Activated naive CD4-positive, alpha-beta T cell treated with anti-CD3 and anti-CD28 coated beads for 36 hours (primary cell): ENCODE measurements around the gene FAM107A. TPM values are rescaled to one million over a fixed set of nuclear protein-coding genes. Genes with fewer than 3 reads are reported as not detected.

ENCODE experiments used
- CTCF ChIA-PET: fragments of 350-600 bp; sonication (Branson Sonifier 250); formaldehyde crosslinking; loops from one replicate; lab custom pipeline; 2021; ENCODE audit warnings: antibody characterized with exemption; lab: Charles Lee
- DNase-seq: peaks from one replicate; pipeline ENCODE4 v3.0.0-alpha.2; 2020
- H3K27ac Mint-ChIP-seq: one replicate; pipeline ENCODE4 v1.8.0; 2021; ENCODE audit warnings: mild to moderate bottlenecking, mixed read lengths
- H3K27me3 Mint-ChIP-seq: one replicate; pipeline ENCODE4 v1.8.0; 2021; ENCODE audit warnings: low read depth, mixed read lengths
- H3K36me3 Mint-ChIP-seq: one replicate; pipeline ENCODE4 v1.8.0; 2021; ENCODE audit warnings: low read depth, mixed read lengths
- H3K4me1 Mint-ChIP-seq: one replicate; pipeline ENCODE4 v1.8.0; 2021; ENCODE audit warnings: low read depth, mixed read lengths
- H3K4me3 Mint-ChIP-seq: one replicate; pipeline ENCODE4 v1.8.0; 2021; ENCODE audit warnings: mild to moderate bottlenecking, moderate library complexity, mixed read lengths
- H3K9me3 Mint-ChIP-seq: one replicate; pipeline ENCODE4 v1.8.0; 2021; ENCODE audit warnings: mixed read lengths
- intact Hi-C: fragments of 100-400 bp; cut with micrococcal nuclease; formaldehyde crosslinking; loops from one replicate; pipeline ENCODE4 v1.15.1; 2023
- total RNA-seq, 2 experiments: library from RNA; stranded (reverse); gene quantifications; one replicate each; pipeline ENCODE4 v1.2.3, GENCODE V29; 2021

The FAM107A gene
- total RNA-seq, 2 experiments from 2014 or later, result not detected

- DNase-seq, result no peak
- no peaks in the 10 kb centered on the region for H3K36me3 Mint-ChIP-seq
- intact Hi-C loops, result no loop called here
- no peaks in the 10 kb centered on the region for H3K9me3 Mint-ChIP-seq
- no peak overlapping the region for H3K4me3 Mint-ChIP-seq
- H3K4me1 Mint-ChIP-seq, result no peaks in the 10 kb centered on the region
- no peak overlapping the region for H3K27ac Mint-ChIP-seq
- CTCF ChIA-PET, result interaction anchor here (0.6 kb wide), 1 partner anchor 411 kb away, joined by 4 read pairs; no protein-coding TSS in a partner anchor
- H3K27me3 Mint-ChIP-seq, result no peaks in the 10 kb centered on the region
Observed at GRCh38 chr3:58612830-58613229, 35.6 kb upstream of the FAM107A start.

- intact Hi-C loops, result no loop called here
- Mint-ChIP-seq H3K4me1 (no peaks in the 10 kb centered on the region), H3K27me3 (peaks cover 4% of the 10 kb centered on the region), H3K9me3 (no peaks in the 10 kb centered on the region), H3K4me3 (no peak overlapping the region), H3K36me3 (no peaks in the 10 kb centered on the region), H3K27ac (no peak overlapping the region)
- peak; percentile 8 for DNase-seq
- CTCF ChIA-PET, result no interaction called here
Observed at GRCh38 chr3:58609990-58610389, 32.8 kb upstream of the FAM107A start.

GRCh38 chr3:58608648-58609047, 31.5 kb upstream of the FAM107A start:
- Mint-ChIP-seq H3K36me3 (no peaks in the 10 kb centered on the region), H3K4me3 (no peak overlapping the region), H3K27ac (no peak overlapping the region), H3K27me3 (peaks cover 6% of the 10 kb centered on the region), H3K4me1 (no peaks in the 10 kb centered on the region), H3K9me3 (no peaks in the 10 kb centered on the region)
- DNase-seq, result no peak
- CTCF ChIA-PET, result no interaction called here
- intact Hi-C loops, result no loop called here

GRCh38 chr3:58607816-58608215, 30.6 kb upstream of the FAM107A start:
- Mint-ChIP-seq H3K4me3 (no peak overlapping the region), H3K36me3 (no peaks in the 10 kb centered on the region), H3K9me3 (no peaks in the 10 kb centered on the region), H3K27me3 (peaks cover 6% of the 10 kb centered on the region), H3K27ac (no peak overlapping the region), H3K4me1 (no peaks in the 10 kb centered on the region)
- CTCF ChIA-PET, result interaction anchor here (2.6 kb wide), 1 partner anchor 23 kb away, joined by 15 read pairs; no protein-coding TSS in a partner anchor
- intact Hi-C loops, result no loop called here
- DNase-seq, result no peak

GRCh38 chr3:58606693-58607092, 29.5 kb upstream of the FAM107A start:
- Mint-ChIP-seq H3K9me3 (no peaks in the 10 kb centered on the region), H3K4me1 (no peaks in the 10 kb centered on the region), H3K36me3 (no peaks in the 10 kb centered on the region), H3K27ac (no peak overlapping the region), H3K4me3 (no peak overlapping the region), H3K27me3 (peaks cover 6% of the 10 kb centered on the region)
- no peak for DNase-seq
- intact Hi-C loops, result no loop called here
- CTCF ChIA-PET, result interaction anchor here (2.6 kb wide), 1 partner anchor 24 kb away, joined by 15 read pairs; no protein-coding TSS in a partner anchor

GRCh38 chr3:58604031-58604430, 26.8 kb upstream of the FAM107A start:
- CTCF ChIA-PET, result interaction anchor here (1.3 kb wide), 1 partner anchor 26 kb away, joined by 5 read pairs; no protein-coding TSS in a partner anchor
- Mint-ChIP-seq H3K27me3 (peaks cover 6% of the 10 kb centered on the region), H3K36me3 (no peaks in the 10 kb centered on the region), H3K4me1 (no peaks in the 10 kb centered on the region), H3K27ac (no peak overlapping the region), H3K4me3 (no peak overlapping the region), H3K9me3 (no peaks in the 10 kb centered on the region)
- DNase-seq, result no peak
- intact Hi-C loops, result no loop called here

- CTCF ChIA-PET, result interaction anchor here (1.3 kb wide), 1 partner anchor 26 kb away, joined by 5 read pairs; no protein-coding TSS in a partner anchor
- no peaks in the 10 kb centered on the region for H3K36me3 Mint-ChIP-seq
- H3K4me1 Mint-ChIP-seq, result no peaks in the 10 kb centered on the region
- H3K27me3 Mint-ChIP-seq, result peaks cover 6% of the 10 kb centered on the region
- no peak overlapping the region for H3K4me3 Mint-ChIP-seq
- intact Hi-C loops, result no loop called here
- H3K9me3 Mint-ChIP-seq, result no peaks in the 10 kb centered on the region
- DNase-seq, result no peak
- H3K27ac Mint-ChIP-seq, result no peak overlapping the region
Observed at GRCh38 chr3:58603606-58604005, 26.4 kb upstream of the FAM107A start.

- H3K27me3 Mint-ChIP-seq, result no peaks in the 10 kb centered on the region
- no peaks in the 10 kb centered on the region for H3K4me1 Mint-ChIP-seq
- intact Hi-C loops, result no loop called here
- no peaks in the 10 kb centered on the region for H3K9me3 Mint-ChIP-seq
- no peak overlapping the region for H3K4me3 Mint-ChIP-seq
- CTCF ChIA-PET, result interaction anchor here (0.8 to 1.1 kb wide), 2 partner anchors 16 to 32 kb away, joined by 3 to 6 read pairs; no protein-coding TSS in a partner anchor
- H3K27ac Mint-ChIP-seq, result no peak overlapping the region
- H3K36me3 Mint-ChIP-seq, result no peaks in the 10 kb centered on the region
- DNase-seq, result no peak
Observed at GRCh38 chr3:58597770-58598310, 20.6 kb upstream of the FAM107A start.

- intact Hi-C loops, result no loop called here
- Mint-ChIP-seq H3K36me3 (no peaks in the 10 kb centered on the region), H3K27ac (no peak overlapping the region), H3K4me1 (no peaks in the 10 kb centered on the region), H3K9me3 (no peaks in the 10 kb centered on the region), H3K27me3 (no peaks in the 10 kb centered on the region), H3K4me3 (no peak overlapping the region)
- CTCF ChIA-PET, result interaction anchor here (0.8 to 1.3 kb wide), 4 partner anchors 15 to 35 kb away, joined by 3 to 6 read pairs (median 4); no protein-coding TSS in a partner anchor
- DNase-seq, result no peak
Observed at GRCh38 chr3:58596834-58597518, 19.8 kb upstream of the FAM107A start.

- CTCF ChIA-PET, result no interaction called here
- H3K4me3 Mint-ChIP-seq, result no peak overlapping the region
- H3K27me3 Mint-ChIP-seq, result peaks cover 6% of the 10 kb centered on the region
- peaks cover 3% of the 10 kb centered on the region for H3K4me1 Mint-ChIP-seq
- intact Hi-C loops, result no loop called here
- H3K27ac Mint-ChIP-seq, result no peak overlapping the region
- no peaks in the 10 kb centered on the region for H3K36me3 Mint-ChIP-seq
- DNase-seq, result no peak
- H3K9me3 Mint-ChIP-seq, result no peaks in the 10 kb centered on the region
Observed at GRCh38 chr3:58594117-58594516, 16.9 kb upstream of the FAM107A start.

- H3K4me3 Mint-ChIP-seq, result no peak overlapping the region
- CTCF ChIA-PET, result interaction anchor here (0.6 kb wide), 1 partner anchor 811 kb away, joined by 3 read pairs; no protein-coding TSS in a partner anchor
- no peak for DNase-seq
- no peaks in the 10 kb centered on the region for H3K9me3 Mint-ChIP-seq
- no peak overlapping the region for H3K27ac Mint-ChIP-seq
- peaks cover 24% of the 10 kb centered on the region for H3K27me3 Mint-ChIP-seq
- no peaks in the 10 kb centered on the region for H3K36me3 Mint-ChIP-seq
- peaks cover 3% of the 10 kb centered on the region for H3K4me1 Mint-ChIP-seq
- intact Hi-C loops, result no loop called here
Observed at GRCh38 chr3:58591517-58592510, 14.6 kb upstream of the FAM107A start.
